ENCODE data around the gene UBR1. TPM values are rescaled to one million over a fixed set of nuclear protein-coding genes. Genes with fewer than 3 reads are reported as not detected.

UBR1 gene
- total RNA-seq, 1 donor from 2014 or later: 33.2 TPM

- no peak overlapping the region for H3K4me3 Mint-ChIP-seq
- Histone ChIP-seq H3K4me1 (no peaks in the 10 kb centered on the region), H3K36me3 (no peaks in the 10 kb centered on the region)
Observed at GRCh38 chr15:43143203-43143941, 37.5 kb upstream of the UBR1 start.

GRCh38 chr15:43135351-43135750 is 29.5 kb upstream of the UBR1 start:
- H3K27ac Mint-ChIP-seq: no peak overlapping the region
- H3K4me3 ChIP-seq: no peak overlapping the region
- H3K9ac ChIP-seq: no peak overlapping the region
- H3K36me3 Mint-ChIP-seq: peaks cover 6% of the 10 kb centered on the region
- no peaks in the 10 kb centered on the region for H3K36me3 ChIP-seq
- H3K4me3 Mint-ChIP-seq: no peak overlapping the region
- TF ChIP-seq EZH2phosphoT487 (IDR thresholded peaks at IDR 0.05): no peak
- peak overlapping the region; percentile 5 for H3K4me2 ChIP-seq
- H3K79me2 ChIP-seq (ENCODE audit: low read depth): no peaks in the 10 kb centered on the region
- H3K27me3 Mint-ChIP-seq (ENCODE audit: insufficient read depth, low read depth): peaks cover 3% of the 10 kb centered on the region
- H3K9me3 Mint-ChIP-seq: no peaks in the 10 kb centered on the region
- no peak overlapping the region for H2AFZ ChIP-seq (replicated peaks)
- peaks cover 36% of the 10 kb centered on the region for H3K27me3 ChIP-seq
- H3F3A ChIP-seq (ENCODE audit: low read depth): peaks cover 13% of the 10 kb centered on the region
- H3K27ac ChIP-seq: no peak overlapping the region
- no peaks in the 10 kb centered on the region for H4K20me1 ChIP-seq (ENCODE audit: low read depth)
- DNase-seq (ENCODE audit: low spot score): no peak
- H3K9me3 ChIP-seq (ENCODE audit: low read depth): no peaks in the 10 kb centered on the region
- H3K4me1 ChIP-seq: peaks cover 11% of the 10 kb centered on the region
- peaks cover 12% of the 10 kb centered on the region for H3K4me1 Mint-ChIP-seq

More at GRCh38 chr15:43143203-43143941, 37.5 kb upstream of the UBR1 start:
- H3K27ac ChIP-seq: no peak overlapping the region
- no peak overlapping the region for H3K9ac ChIP-seq
- TF ChIP-seq EZH2 (IDR thresholded peaks at IDR 0.05): no peak
- no peak for TF ChIP-seq EZH2phosphoT487 (IDR thresholded peaks at IDR 0.05)
- TF ChIP-seq CTCF (IDR thresholded peaks at IDR 0.05): no peak
- no peak for DNase-seq (ENCODE audit: low spot score)
- H4K20me1 ChIP-seq (ENCODE audit: low read depth): no peaks in the 10 kb centered on the region
- Mint-ChIP-seq H3K9me3 (no peaks in the 10 kb centered on the region), H3K36me3 (peaks cover 8% of the 10 kb centered on the region), H3K4me1 (no peaks in the 10 kb centered on the region), H3K27ac (no peak overlapping the region), H3K27me3 (ENCODE audit: insufficient read depth, low read depth) (no peaks in the 10 kb centered on the region)
- no peaks in the 10 kb centered on the region for H3K79me2 ChIP-seq (ENCODE audit: low read depth)
- H3K4me2 ChIP-seq: no peak overlapping the region
- no peak overlapping the region for H3K4me3 ChIP-seq
- no peak overlapping the region for H2AFZ ChIP-seq (replicated peaks)
- H3K9me3 ChIP-seq (ENCODE audit: low read depth): no peaks in the 10 kb centered on the region
- no peaks in the 10 kb centered on the region for H3K27me3 ChIP-seq
- H3F3A ChIP-seq (ENCODE audit: low read depth): no peaks in the 10 kb centered on the region

GRCh38 chr15:43134157-43134635 is 28.4 kb upstream of the UBR1 start:
- H3K79me2 ChIP-seq (ENCODE audit: low read depth): no peaks in the 10 kb centered on the region
- H3K36me3 ChIP-seq: no peaks in the 10 kb centered on the region
- peak overlapping the region; percentile 91 for H3K4me3 Mint-ChIP-seq
- no peaks in the 10 kb centered on the region for H3K9me3 ChIP-seq (ENCODE audit: low read depth)
- no peak overlapping the region for H3K27ac Mint-ChIP-seq
- H3F3A ChIP-seq (ENCODE audit: low read depth): peaks cover 13% of the 10 kb centered on the region
- peak; percentile 8 for TF ChIP-seq EZH2phosphoT487 (IDR thresholded peaks at IDR 0.05)
- no peak for TF ChIP-seq CTCF (IDR thresholded peaks at IDR 0.05)
- no peak for TF ChIP-seq EZH2 (IDR thresholded peaks at IDR 0.05)
- peaks cover 12% of the 10 kb centered on the region for H3K4me1 Mint-ChIP-seq
- H4K20me1 ChIP-seq (ENCODE audit: low read depth): no peaks in the 10 kb centered on the region
- H3K36me3 Mint-ChIP-seq: peaks cover 5% of the 10 kb centered on the region
- peaks cover 2% of the 10 kb centered on the region for H3K9me3 Mint-ChIP-seq
- H2AFZ ChIP-seq (replicated peaks): peak overlapping the region; percentile 94
- peaks cover 5% of the 10 kb centered on the region for H3K27me3 Mint-ChIP-seq (ENCODE audit: insufficient read depth, low read depth)
- peak; percentile 22 for DNase-seq (ENCODE audit: low spot score)
- peaks cover 36% of the 10 kb centered on the region for H3K27me3 ChIP-seq
- H3K4me1 ChIP-seq: peaks cover 11% of the 10 kb centered on the region
- H3K4me2 ChIP-seq: peak overlapping the region; percentile 92
- peak overlapping the region; percentile 83 for H3K4me3 ChIP-seq
- H3K27ac ChIP-seq: no peak overlapping the region
- H3K9ac ChIP-seq: no peak overlapping the region
